Measurements from ENCODE around the gene DYNLT4.
"Not testable (repeated sequence)": the region's sequence is repeated elsewhere in the genome, so short reads cannot be mapped to it uniquely, and the experiment has no call there.

Gene DYNLT4

GRCh38 chr1:44775930-44776729, 31.0 kb downstream of the DYNLT4 start:
- no peak for DNase-seq
- peak overlapping the region; percentile 82 for H3K27ac ChIP-seq
- no peak for TF ChIP-seq CTCF (IDR thresholded peaks at IDR 0.05; ENCODE audit: low read depth, low read length)
- H3K4me3 ChIP-seq (ENCODE audit: low read depth, low read length): peak overlapping the region; percentile 73
- no peaks in the 10 kb centered on the region for H3K27me3 ChIP-seq (ENCODE audit: insufficient read depth, low read depth, severe bottlenecking)
- peaks cover 52% of the 10 kb centered on the region for H3K36me3 ChIP-seq
- no peaks in the 10 kb centered on the region for H3K9me3 ChIP-seq (ENCODE audit: severe bottlenecking)

GRCh38 chr1:44775078-44775929, 31.8 kb downstream of the DYNLT4 start, which contains the start of gene RPS8:
Gene RPS8, plus strand, starts transcription at chr1:44775540. Its CDS starts 57 bp downstream, at chr1:44775597.
- peak within 1 kb of the TSS; percentile 82 for H3K27ac ChIP-seq
- no peaks in the 10 kb centered on the region for H3K9me3 ChIP-seq (ENCODE audit: severe bottlenecking)
- TF ChIP-seq CTCF (IDR thresholded peaks at IDR 0.05; ENCODE audit: low read depth, low read length): no peak
- DNase-seq: peak; percentile 90
- peaks cover 45% of the 10 kb centered on the region for H3K36me3 ChIP-seq
- H3K27me3 ChIP-seq (ENCODE audit: insufficient read depth, low read depth, severe bottlenecking): no peaks in the 10 kb centered on the region
- H3K4me3 ChIP-seq (ENCODE audit: low read depth, low read length): peak within 1 kb of the TSS; percentile 73

GRCh38 chr1:44766421-44766820, 40.7 kb downstream of the DYNLT4 start:
- peaks cover 62% of the 10 kb centered on the region for H3K36me3 ChIP-seq
- not testable (repeated sequence) for DNase-seq; H3K9me3 ChIP-seq (ENCODE audit: severe bottlenecking); H3K4me3 ChIP-seq (ENCODE audit: low read depth, low read length); H3K27ac ChIP-seq; H3K27me3 ChIP-seq (ENCODE audit: insufficient read depth, low read depth, severe bottlenecking)

- TF ChIP-seq CTCF (IDR thresholded peaks at IDR 0.05; ENCODE audit: low read depth, low read length): no peak
- no peaks in the 10 kb centered on the region for H3K9me3 ChIP-seq (ENCODE audit: severe bottlenecking)
- DNase-seq: no peak
- no peaks in the 10 kb centered on the region for H3K27me3 ChIP-seq (ENCODE audit: insufficient read depth, low read depth, severe bottlenecking)
- H3K4me3 ChIP-seq (ENCODE audit: low read depth, low read length): no peak overlapping the region
- H3K36me3 ChIP-seq: peaks cover 95% of the 10 kb centered on the region
- H3K27ac ChIP-seq: no peak overlapping the region
Observed at GRCh38 chr1:44760876-44761275, 46.3 kb downstream of the DYNLT4 start.

GRCh38 chr1:44759077-44759476, 48.1 kb downstream of the DYNLT4 start:
- no peaks in the 10 kb centered on the region for H3K27me3 ChIP-seq (ENCODE audit: insufficient read depth, low read depth, severe bottlenecking)
- no peak overlapping the region for H3K27ac ChIP-seq
- TF ChIP-seq CTCF (IDR thresholded peaks at IDR 0.05; ENCODE audit: low read depth, low read length): no peak
- no peaks in the 10 kb centered on the region for H3K9me3 ChIP-seq (ENCODE audit: severe bottlenecking)
- no peak overlapping the region for H3K4me3 ChIP-seq (ENCODE audit: low read depth, low read length)
- DNase-seq: no peak
- peaks cover 96% of the 10 kb centered on the region for H3K36me3 ChIP-seq

- Histone ChIP-seq H3K4me3 (ENCODE audit: low read depth, low read length) (no peak overlapping the region), H3K36me3 (peaks cover 94% of the 10 kb centered on the region), H3K27ac (no peak overlapping the region), H3K27me3 (ENCODE audit: insufficient read depth, low read depth, severe bottlenecking) (no peaks in the 10 kb centered on the region), H3K9me3 (ENCODE audit: severe bottlenecking) (no peaks in the 10 kb centered on the region)
- no peak for TF ChIP-seq CTCF (IDR thresholded peaks at IDR 0.05; ENCODE audit: low read depth, low read length)
- DNase-seq: no peak
Observed at GRCh38 chr1:44757420-44757819, 49.7 kb downstream of the DYNLT4 start.
